ENCODE results near the gene FCSK.
"Not testable (repeated sequence)": the region's sequence is repeated elsewhere in the genome, so short reads cannot be mapped to it uniquely, and the experiment has no call there.

The FCSK gene

DNA sequence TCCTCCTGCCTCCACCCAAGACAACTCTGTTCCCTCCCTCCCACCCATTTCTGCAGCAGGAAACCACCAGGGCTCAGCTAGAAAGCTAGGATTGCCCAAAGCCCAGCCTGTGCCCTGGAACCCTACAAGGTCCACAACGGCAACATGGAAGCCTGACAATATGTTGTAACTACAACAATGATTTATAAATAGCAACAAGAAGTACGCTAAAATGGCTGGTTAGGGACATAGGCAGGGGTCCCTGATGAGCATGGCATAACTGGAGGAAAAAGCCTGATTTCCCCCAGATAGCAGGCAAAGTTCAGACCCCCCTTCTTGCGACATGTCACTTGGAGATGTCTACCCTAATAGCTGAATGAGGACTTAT, 22.1 kb upstream of the FCSK start:
- DNase-seq = no peak

- peak; percentile 54 for DNase-seq
Measured at GRCh38 chr16:70432723-70433457, 21.5 kb upstream of the FCSK start.

GRCh38 chr16:70433458-70434103, 20.8 kb upstream of the FCSK start:
- no peak for DNase-seq

DNA sequence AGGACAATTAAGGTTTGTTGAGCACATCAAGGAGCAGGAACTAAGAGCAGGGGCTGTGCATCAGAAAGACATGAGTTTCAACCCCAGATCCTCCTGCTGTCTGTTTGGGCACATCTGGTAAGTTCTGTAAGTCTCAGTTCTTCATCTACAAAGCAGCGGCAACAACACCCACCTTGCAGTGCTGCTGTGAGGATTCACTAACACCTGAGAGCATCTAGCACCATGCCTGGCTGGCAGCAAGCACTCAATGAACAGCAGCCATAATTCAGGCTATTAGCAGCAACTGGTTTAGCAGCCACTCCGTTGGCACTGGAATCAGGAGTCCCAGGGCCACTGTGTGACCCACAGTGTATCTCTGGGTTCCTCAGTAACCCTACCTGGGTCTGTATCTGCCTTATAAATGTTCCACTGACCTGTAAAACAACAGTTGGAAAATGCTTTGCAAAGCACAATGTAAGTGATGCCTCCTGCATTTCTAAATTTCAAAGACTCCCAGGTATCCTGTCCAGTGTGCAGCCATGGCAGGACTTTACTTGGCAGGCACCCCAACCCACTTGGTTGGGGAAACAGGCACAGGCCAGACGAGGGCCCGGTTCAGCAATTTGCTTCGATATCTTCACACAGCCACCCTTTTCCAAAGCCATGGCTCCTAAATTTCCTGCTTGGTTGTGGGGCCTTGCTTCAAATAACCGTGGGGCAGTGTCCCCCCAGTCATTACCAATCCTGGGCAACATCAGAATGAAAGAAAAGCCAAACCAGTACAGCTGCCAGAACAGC, 19.7 kb upstream of the FCSK start:
- no peak for DNase-seq

GRCh38 chr16:70437017-70437581, 17.3 kb upstream of the FCSK start:
- DNase-seq = peak; percentile 94

- DNase-seq = peak; percentile 83
Measured at GRCh38 chr16:70437582-70438557, 16.5 kb upstream of the FCSK start.

- DNase-seq = no peak
Measured at GRCh38 chr16:70438585-70438968, 15.8 kb upstream of the FCSK start.

DNA sequence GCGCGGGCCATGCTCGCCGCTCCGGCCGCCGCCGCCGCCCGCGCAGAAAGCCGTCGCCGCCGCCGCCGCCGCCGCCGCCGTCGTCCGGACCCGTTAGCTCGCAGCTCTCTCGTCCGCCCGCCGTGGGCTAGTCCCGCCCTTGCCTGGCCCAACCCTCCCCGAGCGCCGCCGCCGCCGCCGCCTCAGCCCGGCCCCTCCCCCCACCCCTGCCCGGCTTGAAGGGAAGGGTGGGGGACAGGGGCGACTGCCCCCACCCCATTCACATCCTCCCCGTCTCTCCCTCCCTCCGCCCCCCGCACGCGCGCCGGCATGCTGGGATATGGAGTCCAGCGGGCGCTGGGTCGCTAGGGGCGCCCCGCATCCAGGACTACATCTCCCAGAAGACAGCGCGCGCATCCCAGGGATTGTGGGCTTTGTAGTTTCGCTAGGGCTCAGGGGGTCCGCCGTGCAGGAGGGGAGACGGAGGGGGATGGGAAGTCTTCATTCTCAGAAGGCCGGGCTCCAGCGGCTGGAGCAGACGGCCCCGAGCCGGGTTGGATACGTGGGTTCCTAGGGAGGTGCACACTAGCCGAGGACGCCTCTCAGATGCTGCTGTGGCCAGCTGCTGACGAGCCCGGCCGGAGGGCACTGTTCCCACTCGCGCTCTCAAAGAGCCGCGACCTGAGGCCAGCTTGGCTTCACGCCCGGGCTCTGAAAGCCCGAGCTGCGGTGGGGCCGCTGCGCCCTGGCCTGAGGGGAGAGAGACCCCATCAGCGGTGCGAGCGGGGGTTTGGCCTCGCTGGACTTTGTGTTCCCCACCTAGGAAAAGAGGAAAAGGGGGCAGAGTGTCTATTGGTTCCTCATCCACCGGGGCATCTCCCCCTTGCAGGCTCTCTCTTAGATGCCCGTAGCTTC, 15.2 kb upstream of the FCSK start, which contains the start of gene ST3GAL2:
Gene ST3GAL2 (minus strand): TSS at position 132 of the 894 bp plus-strand sequence. CDS start 40,570 bp downstream, outside the sequence.
- DNase-seq = peak; percentile 81

DNA sequence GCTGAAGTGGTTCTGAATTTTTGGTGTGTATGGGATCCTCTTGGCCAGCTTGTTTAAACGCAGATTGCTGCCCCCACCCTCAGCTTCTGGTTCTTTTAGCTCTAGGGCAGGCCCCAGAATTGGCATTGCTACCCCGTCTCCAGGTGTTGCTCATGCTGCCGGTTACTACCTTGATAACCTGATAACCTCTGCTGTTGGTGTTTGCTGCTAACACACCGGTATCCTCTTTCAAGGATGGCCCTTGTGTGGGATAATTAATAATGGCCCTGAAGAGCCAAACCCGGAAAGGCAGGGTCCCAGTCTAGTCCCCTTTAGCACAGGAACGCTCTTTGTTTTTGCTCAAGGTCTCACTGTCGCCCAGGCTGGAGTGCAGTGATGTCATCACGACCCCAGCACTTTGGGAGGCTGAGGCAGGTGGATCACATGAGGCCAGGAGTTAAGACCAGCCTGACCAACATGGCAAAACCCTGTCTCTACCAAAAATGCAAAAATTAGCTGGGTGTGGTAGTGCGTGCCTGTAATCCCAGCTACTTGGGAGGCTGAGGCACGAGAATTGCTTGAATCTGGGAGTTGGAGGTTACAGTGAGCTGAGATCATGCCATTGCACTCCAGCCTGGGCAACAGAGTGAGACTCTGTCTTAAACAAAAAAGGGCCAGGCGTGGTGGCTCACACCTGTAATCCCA, 14.2 kb upstream of the FCSK start:
- DNase-seq = no peak

DNA sequence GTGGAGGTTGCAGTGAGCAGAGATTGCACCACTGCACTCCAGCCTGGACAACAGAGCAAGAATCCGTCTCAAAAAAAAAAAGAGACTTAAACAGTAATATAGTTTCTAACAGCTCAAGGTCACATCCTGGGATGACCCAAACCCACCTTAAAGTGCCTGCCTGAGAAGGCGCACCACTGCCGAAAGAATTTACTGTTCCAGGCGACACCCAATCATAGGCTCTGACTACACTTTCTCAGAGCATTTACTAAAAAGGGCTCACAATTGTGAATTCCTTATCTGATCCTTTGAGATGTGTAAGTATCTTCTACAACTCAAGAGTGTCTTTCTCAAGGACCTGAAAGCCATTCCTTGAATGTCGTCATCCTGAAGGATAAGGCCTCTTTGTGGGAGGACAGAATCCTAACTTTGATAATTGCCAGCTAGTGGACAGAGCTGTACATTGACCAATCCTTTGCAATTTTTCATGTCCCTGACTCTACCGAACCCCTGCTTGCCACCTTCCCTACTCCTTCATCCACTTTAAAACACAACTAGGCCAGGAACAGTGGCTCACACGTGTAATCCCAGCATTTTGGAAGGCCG, 12.9 kb upstream of the FCSK start:
- no peak for DNase-seq

DNA sequence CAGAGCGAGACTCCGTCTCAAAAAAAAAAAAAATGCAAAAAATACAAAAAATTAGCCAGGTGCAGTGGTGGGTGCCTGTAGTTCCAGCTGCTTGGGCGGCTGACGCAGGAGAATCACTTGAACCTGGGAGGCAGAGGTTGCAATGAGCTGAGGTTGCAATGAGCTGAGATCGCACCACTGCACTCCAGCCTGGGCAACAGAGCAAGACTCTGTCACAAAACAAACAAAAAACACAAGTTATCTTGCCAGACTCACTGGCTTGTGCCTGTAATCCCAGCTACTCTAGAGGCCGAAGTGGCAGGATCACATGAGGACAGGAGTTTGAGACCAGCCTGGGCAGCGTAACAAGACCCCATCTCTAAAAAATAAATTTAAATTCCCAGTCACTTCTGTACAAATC, 12.1 kb upstream of the FCSK start:
- no peak for DNase-seq

GRCh38 chr16:70444249-70445063, 9.9 kb upstream of the FCSK start:
- no peak for DNase-seq

DNA sequence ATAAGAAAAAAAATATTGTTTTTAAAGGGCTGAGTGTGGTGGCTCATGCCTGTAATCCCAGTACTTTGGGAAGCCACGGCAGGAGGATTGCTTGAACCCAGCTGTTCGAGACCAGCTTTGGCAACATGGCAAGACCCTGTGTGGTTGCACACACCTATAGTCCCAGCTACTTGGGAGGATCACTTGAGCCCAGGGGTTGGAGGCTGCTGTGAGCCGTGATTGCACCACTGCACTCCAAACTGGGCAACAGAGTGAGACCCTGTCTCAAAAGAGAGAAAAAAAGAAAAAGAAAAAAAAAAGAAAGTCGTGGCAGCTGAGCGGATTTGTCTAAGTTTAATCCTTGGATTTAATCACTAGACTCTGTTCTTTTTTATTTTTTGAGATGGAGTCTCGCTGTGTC, 6.3 kb upstream of the FCSK start:
- no peak for DNase-seq

GRCh38 chr16:70450142-70451003, 4.0 kb upstream of the FCSK start:
- not testable (repeated sequence) for DNase-seq

DNA sequence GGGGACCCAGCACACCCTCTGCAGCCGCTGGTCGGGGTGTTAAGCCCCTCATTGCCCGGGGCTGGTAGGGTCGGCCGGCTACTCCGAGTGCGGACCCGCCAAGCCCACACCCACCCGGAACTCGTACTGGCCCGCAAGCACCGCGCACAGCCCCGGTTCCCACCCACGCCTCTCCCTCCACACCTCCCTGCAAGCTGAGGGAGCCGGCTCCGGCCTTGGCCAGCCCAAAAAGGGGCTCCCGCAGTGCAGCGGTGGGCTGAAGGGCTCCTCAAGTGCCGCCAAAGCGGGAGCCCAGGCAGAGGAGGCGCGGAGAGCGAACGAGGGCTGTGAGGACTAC, 3.4 kb upstream of the FCSK start:
- DNase-seq = not testable (repeated sequence)

DNA sequence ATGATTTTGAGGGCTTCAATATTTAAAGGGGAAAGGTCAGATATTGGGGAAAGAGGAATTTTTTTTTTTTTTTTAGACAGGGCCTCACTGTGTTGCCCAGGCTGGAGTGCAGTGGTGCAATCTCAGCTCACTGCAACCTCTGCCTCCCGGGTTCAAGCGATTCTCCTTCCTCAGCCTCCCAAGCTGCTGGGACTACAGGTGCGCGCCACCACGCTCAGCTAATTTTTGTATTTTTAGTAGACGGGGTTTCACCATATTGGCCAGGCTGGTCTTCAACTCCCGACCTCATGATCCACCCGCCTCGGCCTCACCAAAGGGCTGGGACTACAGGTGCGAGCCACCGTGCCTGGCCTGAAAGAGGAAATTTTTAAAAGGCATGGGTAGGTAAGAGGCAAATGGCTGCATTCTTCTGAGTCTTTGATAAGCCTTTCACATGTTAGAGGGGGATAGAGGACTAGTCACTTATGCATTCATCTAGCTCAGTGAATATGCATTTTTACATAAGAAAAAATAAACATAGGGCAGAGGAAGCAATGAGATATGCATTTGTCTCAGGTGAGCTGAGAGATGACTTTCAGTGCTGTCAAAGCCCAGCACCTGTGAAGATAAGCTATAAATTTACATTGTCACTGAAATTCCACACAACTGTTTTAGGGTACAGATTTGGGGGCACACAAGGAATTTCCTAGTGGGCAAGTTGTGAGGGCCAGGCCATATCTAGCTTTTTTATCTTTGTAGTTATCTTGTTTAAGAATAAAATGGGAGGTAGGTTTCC, 1.1 kb upstream of the FCSK start:
- DNase-seq = no peak

DNA sequence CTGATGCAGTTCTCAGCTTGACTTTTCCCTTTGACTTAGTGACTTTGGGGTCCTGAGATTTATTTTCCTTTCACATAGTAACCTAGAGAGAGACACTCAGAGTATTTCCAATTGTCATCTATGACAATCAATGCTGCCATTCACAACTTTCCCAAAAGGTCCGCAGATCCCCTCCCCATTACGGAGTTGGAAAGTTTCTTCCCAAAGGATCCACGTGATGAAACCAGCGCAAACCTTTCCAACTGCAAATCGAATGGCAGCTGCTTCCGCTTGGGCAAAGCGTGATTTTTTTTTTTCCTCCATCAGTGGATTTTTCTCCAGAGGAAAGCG, 538 bp upstream of the FCSK start:
- DNase-seq = peak; percentile 43

DNA sequence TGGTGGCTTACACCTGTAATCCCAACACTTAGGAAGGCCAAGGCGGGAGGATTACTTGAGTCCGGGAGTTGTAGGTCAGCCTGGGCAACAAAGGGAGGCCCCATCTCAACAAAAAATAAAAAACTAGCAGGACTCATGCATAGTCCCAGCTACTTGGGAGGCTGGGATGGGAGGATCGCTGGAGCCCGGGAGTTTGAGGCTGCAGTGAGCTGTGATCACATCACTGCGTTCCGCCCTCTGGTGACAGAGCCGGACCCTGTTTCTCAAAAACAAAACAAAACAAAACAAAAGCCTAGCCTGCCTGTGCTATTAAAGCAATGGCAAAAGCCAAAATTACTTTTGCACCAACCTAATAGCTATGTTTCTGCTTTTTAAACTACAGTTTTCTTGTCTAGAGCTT, 1.5 kb downstream of the FCSK start:
- no peak for DNase-seq

Data from DMS 273 treated with DMSO at 0.1 percent for 48 hours (cell line).